Caco-2 (cell line): ENCODE data around the gene RAB24. TPM values are rescaled to one million over a fixed set of nuclear protein-coding genes. Genes with fewer than 3 reads are reported as not detected.

Experiments
- BruUV-seq: library from RNA; stranded (reverse); fragments of 400-500 nt; replicated peaks from 2 replicates; lab custom pipeline; 2021; lab: Mats Ljungman, UMichigan
- CTCF ChIA-PET: fragments of 300-600 bp; sonication (Branson Sonifier 250); formaldehyde crosslinking; loops from one replicate; lab custom pipeline; 2022; ENCODE audit warnings: antibody characterized with exemption; lab: Charles Lee
- POLR2A ChIA-PET: fragments of 300-600 bp; sonication (Branson Sonifier 250); formaldehyde crosslinking; loops from one replicate; lab custom pipeline; 2022; ENCODE audit warnings: antibody characterized with exemption; lab: Charles Lee
- DNase-seq, 2 experiments: peaks; one replicate each; pipeline versions ENCODE4 v3.0.0 to v3.0.0-alpha.2; 2020 to 2022
- H3K27me3 ChIP-seq: replicated peaks from 2 replicates; pipeline ENCODE4 v1.6.0; 2011; ENCODE audit warnings: low read length; ENCODE audit not compliant: control insufficient read depth, insufficient read depth
- H3K36me3 ChIP-seq: 2 replicates; pipeline ENCODE4 v1.5.1; 2011; ENCODE audit warnings: low read length; ENCODE audit not compliant: control insufficient read depth, insufficient read depth
- H3K4me1 ChIP-seq: fragments of 250-450 bp; sonication (Bioruptor Pico); 2 replicates; pipeline ENCODE4 v1.5.1; 2020; ENCODE audit warnings: mild to moderate bottlenecking
- H3K4me3 ChIP-seq: 2 replicates; pipeline ENCODE4 v1.5.1; 2011; ENCODE audit warnings: low read depth, mild to moderate bottlenecking, control low read depth, low read length
- H3K9me3 ChIP-seq: fragments of 250-450 bp; sonication (Bioruptor Pico); 2 replicates; pipeline ENCODE4 v1.5.1; 2020; ENCODE audit warnings: mild to moderate bottlenecking, moderate library complexity
- H3K27ac Mint-ChIP-seq: one replicate; pipeline ENCODE4 v1.8.0; 2022; ENCODE audit warnings: mixed read lengths; ENCODE audit not compliant: unreplicated experiment
- H3K27me3 Mint-ChIP-seq: one replicate; pipeline ENCODE4 v1.8.0; 2022; ENCODE audit warnings: mixed read lengths; ENCODE audit not compliant: insufficient read depth, unreplicated experiment
- H3K36me3 Mint-ChIP-seq: one replicate; pipeline ENCODE4 v1.8.0; 2022; ENCODE audit warnings: mild to moderate bottlenecking, mixed read lengths; ENCODE audit not compliant: insufficient read depth, unreplicated experiment
- H3K4me1 Mint-ChIP-seq: one replicate; pipeline ENCODE4 v1.8.0; 2022; ENCODE audit warnings: low read depth, mixed read lengths; ENCODE audit not compliant: unreplicated experiment
- H3K4me3 Mint-ChIP-seq: one replicate; pipeline ENCODE4 v1.8.0; 2022; ENCODE audit warnings: mild to moderate bottlenecking, moderate library complexity, mixed read lengths; ENCODE audit not compliant: unreplicated experiment
- H3K9me3 Mint-ChIP-seq: one replicate; pipeline ENCODE4 v1.8.0; 2022; ENCODE audit warnings: mixed read lengths; ENCODE audit not compliant: unreplicated experiment
- intact Hi-C: fragments of 100-400 bp; cut with micrococcal nuclease; formaldehyde crosslinking; loops from one replicate; pipeline ENCODE4 v1.10.0; 2022; ENCODE audit not compliant: unreplicated experiment
- total RNA-seq: library from RNA; stranded (reverse); gene quantifications from 2 replicates; pipeline ENCODE4 v1.2.3, GENCODE V29; 2022
- TF ChIP-seq, protein P1 (sequence below), 2 experiments: fragments of 200-600 bp in 1 of 2; IDR thresholded peaks; 1 replicate in 1 of 2; 2 replicates in 1 of 2; pipeline versions ENCODE4 v1.5.1 to v1.8.0; 2011 to 2022; ENCODE audit warnings: antibody characterized with exemption in 1 of 2, control low read depth in 1 of 2, inconsistent platforms in 1 of 2, low read depth in 1 of 2, low read length in 1 of 2, mild to moderate bottlenecking in 1 of 2, moderate library complexity in 1 of 2; ENCODE audit not compliant: insufficient read depth in 1 of 2, severe bottlenecking in 1 of 2, unreplicated experiment in 1 of 2

The RAB24 gene
- total RNA-seq, 1 experiment from 2014 or later, result 29.9 TPM

DNA sequence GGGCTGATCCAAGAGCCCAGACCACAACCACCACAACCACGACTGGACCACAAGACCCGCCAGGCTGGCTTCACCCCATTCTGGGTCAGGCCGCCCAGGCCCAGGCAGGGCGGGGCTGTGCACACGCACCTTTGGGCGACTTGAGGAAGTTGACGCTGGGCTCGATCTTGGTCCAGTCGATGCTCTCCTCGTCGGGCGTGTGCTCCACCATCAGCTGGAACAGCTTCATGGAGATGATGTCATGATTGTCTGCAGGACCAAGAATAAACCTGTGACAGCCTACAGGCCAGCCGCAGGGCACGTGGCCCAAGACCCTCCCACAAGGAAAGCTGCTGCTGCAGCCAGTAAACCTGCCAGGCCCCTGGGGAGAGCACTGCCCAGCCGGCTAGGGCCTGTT is 30.6 kb upstream of the RAB24 start:
- BruUV-seq, result no TSS peak
- H3K4me1 ChIP-seq, result no peaks in the 10 kb centered on the region
- Mint-ChIP-seq H3K27me3 (no peaks in the 10 kb centered on the region), H3K9me3 (no peaks in the 10 kb centered on the region), H3K36me3 (peaks cover 76% of the 10 kb centered on the region), H3K4me3 (no peak overlapping the region), H3K4me1 (peaks cover 7% of the 10 kb centered on the region), H3K27ac (no peak overlapping the region)
- H3K36me3 ChIP-seq, result peaks cover 1% of the 10 kb centered on the region; the same call in 1 of the 2 replicates
- no peaks in the 10 kb centered on the region for H3K27me3 ChIP-seq
- no peak for DNase-seq
- H3K9me3 ChIP-seq, result no peaks in the 10 kb centered on the region
- POLR2A ChIA-PET, result interaction anchor here (0.5 kb wide), 1 partner anchor 15 kb away, joined by 4 read pairs; no protein-coding TSS in a partner anchor
- H3K4me3 ChIP-seq, result no peak overlapping the region
- intact Hi-C loops, result no loop called here
- TF ChIP-seq, protein P1, sequence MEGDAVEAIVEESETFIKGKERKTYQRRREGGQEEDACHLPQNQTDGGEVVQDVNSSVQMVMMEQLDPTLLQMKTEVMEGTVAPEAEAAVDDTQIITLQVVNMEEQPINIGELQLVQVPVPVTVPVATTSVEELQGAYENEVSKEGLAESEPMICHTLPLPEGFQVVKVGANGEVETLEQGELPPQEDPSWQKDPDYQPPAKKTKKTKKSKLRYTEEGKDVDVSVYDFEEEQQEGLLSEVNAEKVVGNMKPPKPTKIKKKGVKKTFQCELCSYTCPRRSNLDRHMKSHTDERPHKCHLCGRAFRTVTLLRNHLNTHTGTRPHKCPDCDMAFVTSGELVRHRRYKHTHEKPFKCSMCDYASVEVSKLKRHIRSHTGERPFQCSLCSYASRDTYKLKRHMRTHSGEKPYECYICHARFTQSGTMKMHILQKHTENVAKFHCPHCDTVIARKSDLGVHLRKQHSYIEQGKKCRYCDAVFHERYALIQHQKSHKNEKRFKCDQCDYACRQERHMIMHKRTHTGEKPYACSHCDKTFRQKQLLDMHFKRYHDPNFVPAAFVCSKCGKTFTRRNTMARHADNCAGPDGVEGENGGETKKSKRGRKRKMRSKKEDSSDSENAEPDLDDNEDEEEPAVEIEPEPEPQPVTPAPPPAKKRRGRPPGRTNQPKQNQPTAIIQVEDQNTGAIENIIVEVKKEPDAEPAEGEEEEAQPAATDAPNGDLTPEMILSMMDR (IDR thresholded peaks at IDR 0.05; ENCODE audit: insufficient read depth in 1 of 2, low read depth in 1 of 2, low read length in 1 of 2, severe bottlenecking in 1 of 2, unreplicated experiment in 1 of 2), result no peak
- CTCF ChIA-PET, result no interaction called here

DNA sequence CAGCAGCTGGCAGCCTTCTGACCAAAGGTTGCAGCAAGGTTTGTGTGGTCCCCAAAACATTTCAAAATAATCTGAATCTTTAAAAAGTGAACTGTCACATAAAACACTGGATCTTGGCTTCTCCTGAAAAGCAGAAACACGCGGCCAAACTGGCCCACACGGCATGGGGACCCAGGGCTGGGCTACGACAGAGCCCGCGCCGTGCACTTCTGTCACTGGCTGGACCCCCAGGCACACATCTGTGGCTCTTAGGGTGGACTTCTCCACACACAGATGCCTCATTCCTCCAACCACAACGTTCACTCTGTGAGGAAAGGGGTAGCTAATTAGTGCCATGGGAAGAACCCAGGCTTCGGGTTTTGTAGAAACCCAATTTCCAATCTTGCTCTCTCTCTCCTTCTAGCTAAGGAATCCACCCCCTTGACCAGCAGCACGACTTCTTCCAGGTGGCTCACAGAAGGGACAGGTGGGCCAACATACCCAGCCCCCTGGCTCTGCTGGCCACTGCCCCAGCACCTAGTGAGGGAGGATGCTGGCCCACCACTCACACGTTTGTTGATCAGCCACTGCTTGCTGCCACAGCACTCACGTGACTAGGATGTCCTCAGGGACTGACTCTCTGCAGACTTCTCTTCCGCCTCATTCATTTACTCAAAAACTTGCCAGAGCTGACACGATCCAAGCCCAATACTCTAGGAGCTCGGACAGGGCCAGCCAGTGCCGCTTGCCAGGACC is 30.1 kb upstream of the RAB24 start:
- no peak for DNase-seq
- no peaks in the 10 kb centered on the region for H3K9me3 Mint-ChIP-seq
- no peak overlapping the region for H3K4me3 ChIP-seq
- peaks cover 7% of the 10 kb centered on the region for H3K4me1 Mint-ChIP-seq
- ChIA-PET POLR2A (interaction anchor here (0.5 kb wide), 1 partner anchor 15 kb away, joined by 4 read pairs; no protein-coding TSS in a partner anchor), CTCF (no interaction called here)
- H3K9me3 ChIP-seq, result no peaks in the 10 kb centered on the region
- intact Hi-C loops, result no loop called here
- H3K27me3 Mint-ChIP-seq, result no peaks in the 10 kb centered on the region
- no peak overlapping the region for H3K27ac Mint-ChIP-seq
- TF ChIP-seq, protein P1 (IDR thresholded peaks at IDR 0.05; ENCODE audit: insufficient read depth in 1 of 2, low read depth in 1 of 2, low read length in 1 of 2, severe bottlenecking in 1 of 2, unreplicated experiment in 1 of 2), result no peak
- no peak overlapping the region for H3K4me3 Mint-ChIP-seq
- BruUV-seq, result no TSS peak
- H3K36me3 ChIP-seq, result peaks cover 1% of the 10 kb centered on the region; the same call in 1 of the 2 replicates
- H3K27me3 ChIP-seq, result no peaks in the 10 kb centered on the region
- 0 out of 2 replicates have a peak, but pooled peaks cover 3% of the 10 kb centered on the region for H3K4me1 ChIP-seq
- H3K36me3 Mint-ChIP-seq, result peaks cover 76% of the 10 kb centered on the region

DNA sequence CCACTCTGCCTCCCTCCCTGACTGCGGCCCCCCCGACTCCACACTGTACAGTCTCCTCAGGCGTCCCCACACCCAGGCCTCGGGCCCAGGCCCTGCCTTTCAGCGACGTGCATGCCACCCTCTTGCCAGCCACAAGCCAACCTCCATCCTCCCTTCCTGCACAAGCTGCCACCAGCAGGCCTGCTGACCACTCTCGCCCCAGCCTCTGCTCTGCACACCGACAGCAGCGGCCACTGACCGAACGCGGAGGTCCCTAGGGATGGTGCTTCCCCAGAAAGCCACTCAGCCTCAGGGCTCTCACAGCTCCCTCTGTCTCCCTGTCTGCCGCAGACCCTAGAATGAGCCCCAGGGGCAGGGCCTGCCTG is 29.4 kb upstream of the RAB24 start:
- peaks cover 76% of the 10 kb centered on the region for H3K36me3 Mint-ChIP-seq
- no peak for DNase-seq
- POLR2A ChIA-PET, result no interaction called here

More for the DNA sequence above, 29.4 kb upstream of the RAB24 start:
- TF ChIP-seq, protein P1 (IDR thresholded peaks at IDR 0.05; ENCODE audit: insufficient read depth in 1 of 2, low read depth in 1 of 2, low read length in 1 of 2, severe bottlenecking in 1 of 2, unreplicated experiment in 1 of 2), result no peak
- Mint-ChIP-seq H3K4me1 (peaks cover 9% of the 10 kb centered on the region), H3K9me3 (no peaks in the 10 kb centered on the region), H3K27me3 (no peaks in the 10 kb centered on the region), H3K27ac (no peak overlapping the region), H3K4me3 (no peak overlapping the region)
- peaks cover under 1% of the 10 kb centered on the region; the same call in 1 of the 2 replicates for H3K36me3 ChIP-seq
- no peaks in the 10 kb centered on the region for H3K9me3 ChIP-seq
- no peaks in the 10 kb centered on the region for H3K27me3 ChIP-seq
- CTCF ChIA-PET, result no interaction called here
- H3K4me3 ChIP-seq, result no peak overlapping the region
- H3K4me1 ChIP-seq, result peaks cover 8% of the 10 kb centered on the region
- no TSS peak for BruUV-seq
- intact Hi-C loops, result no loop called here
